Stimulated activated CD8-positive, alpha-beta memory T cell treated with anti-CD3 and anti-CD28 coated beads, Interleukin-7, amount 100 ng/mL, for 4 hours (primary cell): ENCODE data around the gene ANKRD10.
"Not testable (repeated sequence)": the region's sequence is repeated elsewhere in the genome, so short reads cannot be mapped to it uniquely, and the experiment has no call there.

ENCODE experiments used
- DNase-seq, 2 donors: peaks; one replicate each; pipeline ENCODE4 v3.0.0-alpha.2; 2020; ENCODE audit warnings: low read depth in 2 of 2

The ANKRD10 gene

DNA sequence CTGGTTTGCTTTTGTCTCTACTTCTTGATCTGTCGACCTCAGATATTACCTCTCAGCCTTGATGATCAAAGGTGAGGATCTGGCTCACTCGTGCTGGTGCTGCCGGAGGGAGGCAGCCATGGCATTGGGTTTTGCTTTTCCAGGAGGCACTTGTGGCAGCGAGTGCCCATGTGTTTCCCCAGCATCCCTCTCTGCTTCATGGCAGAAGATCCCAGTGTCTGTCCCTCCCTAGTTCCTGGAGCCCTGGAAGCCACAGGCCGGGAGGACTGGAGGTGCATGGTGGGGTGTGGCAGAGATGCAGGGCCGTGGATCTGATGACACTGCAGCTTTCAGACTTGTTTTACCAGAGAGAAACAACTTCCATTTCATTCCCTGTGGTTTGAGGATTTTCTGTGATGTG, 47.5 kb downstream of the ANKRD10 start:
- DNase-seq = no peak

DNA sequence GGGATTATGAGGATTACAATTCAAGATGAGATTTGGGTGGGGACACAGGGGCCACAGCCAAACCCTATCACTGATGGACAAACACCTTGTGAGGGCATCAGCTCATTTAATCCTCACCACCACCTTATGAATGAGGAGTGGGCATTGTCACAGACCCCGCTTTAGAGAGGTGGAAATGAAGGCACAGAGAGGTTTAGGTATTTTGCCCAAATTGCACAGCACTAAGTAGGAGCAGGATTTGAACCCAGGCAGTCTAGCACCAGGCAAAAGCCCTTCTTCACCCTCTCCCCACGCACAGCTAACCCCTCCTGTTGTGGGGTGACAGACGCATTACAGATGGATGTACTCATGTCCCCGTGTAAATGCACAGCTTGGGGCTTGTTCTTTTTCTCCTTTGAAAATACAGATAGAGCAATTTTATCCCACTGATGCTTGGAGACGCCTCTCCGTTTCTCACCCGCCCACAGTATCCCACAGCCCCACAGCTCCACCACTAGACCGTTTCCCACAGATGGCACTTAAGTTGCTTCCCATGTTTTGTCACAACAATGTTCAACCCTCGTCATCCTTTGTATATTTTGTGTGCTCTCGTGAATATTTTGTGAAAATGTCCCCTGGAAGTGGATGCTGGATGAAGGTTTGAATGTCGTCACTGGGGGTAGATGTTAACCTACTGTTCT, 48.2 kb downstream of the ANKRD10 start:
- no peak for DNase-seq

DNA sequence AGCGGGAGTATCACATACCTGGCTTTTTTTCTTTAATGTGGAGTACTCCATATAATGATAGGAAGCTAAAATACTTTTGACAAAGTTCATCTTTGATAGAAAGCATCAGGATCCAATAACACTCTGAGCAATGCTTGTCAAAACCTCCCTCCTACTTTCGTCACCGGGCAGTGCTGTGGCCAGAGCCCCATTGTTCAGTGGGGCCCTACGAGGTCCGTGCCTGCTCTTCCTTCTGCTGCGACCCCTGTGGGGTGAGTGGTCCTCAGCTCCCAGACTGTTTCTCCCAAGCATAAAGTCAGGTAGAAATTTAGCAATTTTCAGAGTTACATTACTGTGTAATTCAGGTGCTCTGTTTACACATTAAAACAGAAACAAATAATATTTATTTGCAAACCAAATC, 51.2 kb downstream of the ANKRD10 start:
- no peak for DNase-seq

DNA sequence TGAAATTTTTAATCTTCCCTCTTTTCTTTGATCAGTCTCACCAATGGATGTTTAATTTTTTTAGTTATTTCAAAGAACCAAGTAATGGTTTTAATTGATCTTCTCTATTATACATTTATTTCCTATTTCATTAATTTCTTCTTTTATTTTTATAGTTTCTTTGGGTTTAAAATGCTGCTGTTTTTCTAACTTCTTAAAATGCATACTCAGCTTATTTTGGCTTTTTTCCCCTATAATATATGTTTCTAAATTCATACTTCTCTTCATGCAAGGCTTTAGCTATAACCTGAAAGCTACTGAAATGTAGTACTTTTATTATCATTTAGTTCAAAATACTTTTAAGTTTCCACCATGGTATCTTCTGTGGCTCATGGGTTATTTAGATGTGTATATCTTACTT, 53.9 kb downstream of the ANKRD10 start:
- DNase-seq = no peak

DNA sequence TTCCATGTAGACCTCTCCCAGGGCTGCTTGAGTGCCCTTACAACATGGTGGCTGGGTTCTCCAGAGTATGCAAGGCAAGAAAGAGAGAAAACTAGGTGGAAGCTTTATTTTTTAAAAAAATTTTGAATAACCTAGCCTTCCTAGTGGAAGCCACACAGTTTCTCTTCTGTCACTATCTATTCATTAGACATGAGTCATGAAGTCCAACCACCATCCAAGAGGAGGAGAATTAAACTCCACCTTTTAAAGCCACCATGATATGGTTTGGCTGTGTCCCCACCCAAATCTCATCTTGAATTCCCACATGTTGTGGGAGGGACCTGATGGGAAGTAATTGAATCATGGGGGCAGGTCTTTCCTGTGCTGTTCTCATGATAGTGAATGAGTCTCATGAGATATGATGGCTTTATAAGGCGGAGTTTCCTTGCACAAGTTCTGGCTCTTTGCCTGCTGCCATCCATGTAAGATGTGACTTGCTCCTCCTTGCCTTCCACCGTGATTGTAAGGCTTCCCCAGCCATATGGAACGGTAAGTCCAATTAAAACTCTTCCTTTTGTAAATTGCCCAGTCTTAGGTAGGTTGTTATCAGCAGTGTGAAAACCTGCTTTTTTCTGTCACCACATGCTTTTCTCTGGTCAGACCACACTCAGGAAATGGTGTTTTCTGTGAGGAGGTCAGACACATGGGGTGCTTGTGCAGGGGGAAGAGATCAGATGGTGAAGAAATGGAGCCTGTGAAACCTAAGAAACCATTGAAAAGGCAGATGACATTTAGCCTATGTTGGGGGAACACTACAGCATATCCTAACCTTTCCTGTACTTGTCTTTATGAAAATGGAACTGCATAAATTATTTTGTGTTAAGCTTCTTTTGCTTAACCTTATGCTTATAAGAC, 57.7 kb downstream of the ANKRD10 start:
- DNase-seq = no peak

DNA sequence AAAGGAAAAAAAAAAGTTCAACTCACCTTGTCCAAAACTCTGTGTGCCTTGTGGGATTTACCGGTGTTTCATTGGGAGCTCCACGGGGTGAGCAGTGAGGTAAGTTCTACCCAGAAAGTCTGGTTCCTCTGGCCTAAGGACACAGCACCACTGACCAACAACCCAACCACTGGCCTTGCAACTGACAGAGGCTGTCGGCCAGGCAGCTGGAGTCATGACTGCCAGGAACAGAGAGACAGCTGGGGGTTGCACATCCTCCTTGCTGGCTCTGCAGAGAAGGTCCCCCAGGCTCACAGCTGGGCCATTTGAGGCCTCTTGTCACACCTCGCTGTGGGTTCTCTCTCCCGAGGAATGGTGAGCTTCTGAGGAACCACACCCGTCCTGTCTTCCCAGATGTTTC, 59.5 kb downstream of the ANKRD10 start:
- DNase-seq = no peak

- no peak for DNase-seq
These were observed 60.0 kb downstream of the ANKRD10 start for GRCh38 chr13:110854866-110855265.

GRCh38 chr13:110853235-110853721, 61.6 kb downstream of the ANKRD10 start:
- no peak for DNase-seq

GRCh38 chr13:110850840-110851239, 64.0 kb downstream of the ANKRD10 start:
- no peak for DNase-seq

- no peak for DNase-seq
These were observed 64.9 kb downstream of the ANKRD10 start for GRCh38 chr13:110850006-110850405.

- no peak for DNase-seq
These were observed 69.3 kb downstream of the ANKRD10 start for GRCh38 chr13:110845520-110845919.

DNA sequence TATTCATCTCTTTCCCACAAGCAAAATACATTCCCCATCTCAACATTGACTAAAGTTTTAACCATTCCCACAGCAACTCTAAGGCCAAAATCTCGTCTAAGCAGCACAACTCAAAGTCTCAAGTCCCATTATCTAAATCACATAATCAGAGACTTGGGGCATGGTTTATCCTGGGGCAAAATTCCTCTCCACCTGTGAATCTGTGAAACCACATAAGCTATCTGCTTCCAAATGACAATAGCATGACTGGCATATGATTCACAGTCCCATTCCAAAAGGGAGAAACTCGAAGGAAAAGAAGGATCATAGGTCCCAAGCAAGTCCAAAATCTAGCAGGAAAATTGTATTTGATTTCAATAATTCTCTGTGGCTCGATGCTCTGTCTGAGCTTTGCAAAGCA, 73.0 kb downstream of the ANKRD10 start:
- no peak for DNase-seq

DNA sequence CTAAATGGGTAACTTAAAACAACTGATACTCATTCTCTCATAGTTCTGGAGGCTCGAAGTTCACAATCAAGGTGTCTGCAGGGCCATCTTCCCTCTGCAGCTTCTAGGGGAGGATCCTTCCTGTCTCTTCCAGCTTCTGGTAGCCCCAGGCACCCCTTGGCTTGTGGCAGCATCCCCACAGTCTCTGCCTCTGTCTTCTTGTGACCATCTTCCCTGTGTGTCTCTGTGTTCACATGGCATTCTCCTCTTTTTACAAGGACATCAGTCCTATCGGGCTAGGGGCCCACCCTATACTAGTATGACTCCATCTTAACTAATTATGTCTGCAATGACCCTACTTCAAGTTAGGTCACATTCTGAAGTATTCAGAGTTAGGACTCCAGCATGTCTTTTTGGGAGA, 73.5 kb downstream of the ANKRD10 start:
- DNase-seq = no peak

DNA sequence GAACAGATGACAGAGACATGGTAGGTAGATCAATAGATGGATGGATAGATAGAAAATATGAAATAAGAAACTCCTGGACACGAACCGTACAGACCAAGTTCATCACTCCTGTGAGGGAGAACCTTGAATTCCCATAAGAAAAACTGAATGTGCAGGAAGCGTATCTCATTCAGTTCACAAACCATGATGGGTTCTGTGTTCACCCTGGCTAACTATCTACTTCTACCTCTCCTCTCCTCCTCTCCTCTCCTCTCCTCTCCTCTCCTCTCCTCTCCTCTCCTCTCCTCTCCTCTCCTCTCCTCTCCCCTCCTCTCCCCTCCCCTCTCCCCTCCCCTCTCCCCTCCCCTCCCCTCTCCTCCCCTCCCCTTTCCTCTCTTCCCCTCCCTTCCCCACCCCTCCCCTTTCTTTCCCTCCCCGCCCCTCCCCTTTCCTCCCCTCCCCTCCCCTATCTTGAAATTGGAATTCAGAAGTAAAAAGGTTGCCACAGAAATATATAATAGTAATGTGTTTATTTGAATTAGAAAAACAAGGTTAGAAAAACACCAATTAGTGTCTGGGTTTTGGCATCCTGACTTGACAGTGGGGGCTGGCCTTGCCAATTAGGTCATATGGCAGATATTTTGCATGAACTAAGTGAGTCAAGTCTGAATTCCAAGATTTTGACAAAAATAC, 75.9 kb downstream of the ANKRD10 start:
- DNase-seq = no peak

- no peak for DNase-seq
These were observed 76.8 kb downstream of the ANKRD10 start for GRCh38 chr13:110838116-110838515.

- not testable (repeated sequence) for DNase-seq
These were observed 77.3 kb downstream of the ANKRD10 start for GRCh38 chr13:110837397-110838061.

GRCh38 chr13:110836605-110836903, 78.3 kb downstream of the ANKRD10 start:
- DNase-seq = no peak

- DNase-seq = no peak
These were observed 78.9 kb downstream of the ANKRD10 start for GRCh38 chr13:110835721-110836604.

DNA sequence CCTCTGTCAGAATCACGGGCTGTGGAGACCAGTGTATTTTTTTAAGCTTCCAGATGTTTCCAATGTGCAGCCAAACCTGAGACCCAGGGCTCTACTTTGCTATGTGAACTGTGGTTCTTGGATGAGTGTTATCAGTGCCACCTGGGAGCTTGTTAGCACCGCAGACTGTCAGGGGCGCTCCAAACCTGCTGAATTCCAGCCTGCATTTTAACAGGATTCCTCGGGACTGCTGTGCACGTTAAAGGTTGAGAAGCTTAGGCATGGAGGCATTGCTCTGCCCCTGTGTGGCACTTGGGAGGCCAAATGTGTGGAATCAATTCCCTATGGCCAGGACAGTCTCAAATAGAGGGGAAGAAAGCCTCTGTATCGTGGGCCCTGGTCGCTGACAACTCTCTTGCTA, 80.3 kb downstream of the ANKRD10 start:
- DNase-seq = no peak

- no peak for DNase-seq
These were observed 82.3 kb downstream of the ANKRD10 start for GRCh38 chr13:110832531-110832930.

DNA sequence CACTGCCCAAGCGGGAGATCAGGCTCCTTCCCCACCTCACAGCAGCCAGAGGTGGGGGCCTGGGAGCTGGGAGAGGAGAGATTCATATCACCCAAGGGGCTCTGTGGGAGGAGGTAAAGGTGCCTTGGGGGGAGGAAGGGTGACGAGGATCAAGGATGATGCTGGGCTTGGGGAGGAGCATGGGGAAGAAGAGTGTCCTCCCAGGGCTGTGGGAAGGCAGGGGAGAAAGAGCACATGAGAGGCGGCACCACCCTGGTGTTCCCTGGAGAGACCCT, 82.7 kb downstream of the ANKRD10 start:
- DNase-seq = no peak
